ENCODE results near the gene ULK3.

The ULK3 gene

GRCh38 chr15:74792227-74793016 lies 50.5 kb downstream of the ULK3 start:
- DNase-seq: no peak
- Histone ChIP-seq H3K36me3 (peaks cover 15% of the 10 kb centered on the region), H3K27ac (no peak overlapping the region), H3K9me3 (ENCODE audit: severe bottlenecking) (no peaks in the 10 kb centered on the region), H3K4me3 (ENCODE audit: low read depth, low read length) (no peak overlapping the region), H3K27me3 (ENCODE audit: insufficient read depth, low read depth, severe bottlenecking) (no peaks in the 10 kb centered on the region)
- TF ChIP-seq CTCF (IDR thresholded peaks at IDR 0.05; ENCODE audit: low read depth, low read length): no peak

GRCh38 chr15:74791667-74792066 lies 51.3 kb downstream of the ULK3 start:
- DNase-seq: no peak
- TF ChIP-seq CTCF (IDR thresholded peaks at IDR 0.05; ENCODE audit: low read depth, low read length): no peak
- H3K27me3 ChIP-seq (ENCODE audit: insufficient read depth, low read depth, severe bottlenecking): no peaks in the 10 kb centered on the region
- H3K36me3 ChIP-seq: peaks cover 20% of the 10 kb centered on the region
- no peak overlapping the region for H3K27ac ChIP-seq
- H3K9me3 ChIP-seq (ENCODE audit: severe bottlenecking): no peaks in the 10 kb centered on the region
- no peak overlapping the region for H3K4me3 ChIP-seq (ENCODE audit: low read depth, low read length)

GRCh38 chr15:74791007-74791406 lies 51.9 kb downstream of the ULK3 start:
- TF ChIP-seq CTCF (IDR thresholded peaks at IDR 0.05; ENCODE audit: low read depth, low read length): no peak
- Histone ChIP-seq H3K27ac (no peak overlapping the region), H3K9me3 (ENCODE audit: severe bottlenecking) (no peaks in the 10 kb centered on the region), H3K27me3 (ENCODE audit: insufficient read depth, low read depth, severe bottlenecking) (no peaks in the 10 kb centered on the region), H3K36me3 (peaks cover 26% of the 10 kb centered on the region), H3K4me3 (ENCODE audit: low read depth, low read length) (no peak overlapping the region)
- no peak for DNase-seq

- H3K4me3 ChIP-seq (ENCODE audit: low read depth, low read length): no peak overlapping the region
- no peaks in the 10 kb centered on the region for H3K9me3 ChIP-seq (ENCODE audit: severe bottlenecking)
- H3K27ac ChIP-seq: no peak overlapping the region
- peaks cover 27% of the 10 kb centered on the region for H3K36me3 ChIP-seq
- H3K27me3 ChIP-seq (ENCODE audit: insufficient read depth, low read depth, severe bottlenecking): no peaks in the 10 kb centered on the region
- DNase-seq: no peak
- no peak for TF ChIP-seq CTCF (IDR thresholded peaks at IDR 0.05; ENCODE audit: low read depth, low read length)
Observed at GRCh38 chr15:74790080-74790916, 52.7 kb downstream of the ULK3 start.

GRCh38 chr15:74789741-74790079 lies 53.2 kb downstream of the ULK3 start:
- no peak for DNase-seq
- no peak overlapping the region for H3K27ac ChIP-seq
- no peaks in the 10 kb centered on the region for H3K9me3 ChIP-seq (ENCODE audit: severe bottlenecking)
- no peak overlapping the region for H3K4me3 ChIP-seq (ENCODE audit: low read depth, low read length)
- TF ChIP-seq CTCF (IDR thresholded peaks at IDR 0.05; ENCODE audit: low read depth, low read length): no peak
- peaks cover 33% of the 10 kb centered on the region for H3K36me3 ChIP-seq
- no peaks in the 10 kb centered on the region for H3K27me3 ChIP-seq (ENCODE audit: insufficient read depth, low read depth, severe bottlenecking)
